OCI-LY3 (cell line): ENCODE data around the gene DENND1C.

Experiments
- CTCF ChIP-seq: fragments of 200-600, 300-600 bp; sonication (generic); IDR thresholded peaks from 2 replicates; pipeline ENCODE4 v1.5.1; 2014; ENCODE audit warnings: antibody characterized with exemption, low read length, low read depth
- EZH2phosphoT487 ChIP-seq: fragments of 200-600 bp; shearing (Covaris generic); IDR thresholded peaks from 2 replicates; pipeline ENCODE4 v1.6.1; 2018; ENCODE audit warnings: antibody characterized with exemption, mixed run types, low read depth

- TF ChIP-seq CTCF (no peak), EZH2phosphoT487 (no peak)
These were observed 46.4 kb upstream of the DENND1C start for GRCh38 chr19:6527893-6528543.
